Thoracic aorta (tissue), 2 donors: Measurements from ENCODE around the gene KCNH8. TPM values are rescaled to one million over a fixed set of nuclear protein-coding genes. Genes with fewer than 3 reads are reported as not detected.

Source experiments
- ATAC-seq: fragments of 150-250 bp; one replicate; pipeline ENCODE4 v1.8.0; 2017; ENCODE audit warnings: low read depth; ENCODE audit not compliant: insufficient number of reproducible peaks, low FRiP score
- DNase-seq: peaks from one replicate; pipeline ENCODE4 v3.0.0-alpha.2; 2020; ENCODE audit warnings: low spot score
- H3K27ac ChIP-seq, 2 donors: fragments of 200-600 bp; sonication (generic); 1 replicate in 1 of 2; 2 replicates in 1 of 2; pipeline ENCODE4 v1.5.1; 2016; ENCODE audit warnings: mild to moderate bottlenecking in 2 of 2, moderate library complexity in 2 of 2
- H3K27me3 ChIP-seq: fragments of 200-600 bp; sonication (generic); replicated peaks from 2 replicates; pipeline ENCODE4 v1.6.0; 2016; ENCODE audit warnings: mild to moderate bottlenecking; ENCODE audit not compliant: insufficient read depth
- H3K36me3 ChIP-seq: fragments of 200-600 bp; sonication (generic); one replicate; pipeline ENCODE4 v1.5.1; 2016
- H3K4me1 ChIP-seq, 2 donors: fragments of 200-600 bp; sonication (generic); 1 replicate in 1 of 2; 2 replicates in 1 of 2; pipeline versions ENCODE4 v1.5.1 to v1.6.0; 2016; ENCODE audit warnings: low read depth in 2 of 2, mild to moderate bottlenecking in 1 of 2; ENCODE audit not compliant: control insufficient read depth in 1 of 2
- H3K4me3 ChIP-seq: fragments of 200-600 bp; sonication (generic); 2 replicates; pipeline ENCODE4 v1.5.1; 2016; ENCODE audit warnings: mild to moderate bottlenecking
- H3K9me3 ChIP-seq: fragments of 200-600 bp; sonication (generic); 2 replicates; pipeline ENCODE4 v1.5.1; 2016
- CTCF ChIP-seq: fragments of 200-600 bp; sonication (generic); IDR thresholded peaks from one replicate; pipeline ENCODE4 v1.5.1; 2019; ENCODE audit warnings: antibody characterized with exemption
- total RNA-seq, 2 donors: library from RNA; depleted of rRNA; stranded (reverse); fragments of >200 nt; gene quantifications; one replicate each; pipeline versions ENCODE4 v1.1.0 to v1.2.3, GENCODE V29; 2016

KCNH8 gene
- total RNA-seq, 2 donors from 2014 or later = 0.07 TPM; not detected in 1

- ATAC-seq = no peak
- TF ChIP-seq CTCF = no peak
These were observed 374.0 kb downstream of the KCNH8 start for GRCh38 chr3:19522305-19522704.

GRCh38 chr3:19526071-19526470 is 377.8 kb downstream of the KCNH8 start:
- no peaks in the 10 kb centered on the region for H3K36me3 ChIP-seq
- H3K27me3 ChIP-seq = no peaks in the 10 kb centered on the region
- ATAC-seq (no peak), DNase-seq (no peak)
- H3K27ac ChIP-seq = no peak overlapping the region
- no peak for TF ChIP-seq CTCF
- no peaks in the 10 kb centered on the region for H3K4me1 ChIP-seq
- no peak overlapping the region for H3K4me3 ChIP-seq
- no peaks in the 10 kb centered on the region for H3K9me3 ChIP-seq

More at GRCh38 chr3:19522305-19522704, 374.0 kb downstream of the KCNH8 start:
- H3K9me3 ChIP-seq = no peaks in the 10 kb centered on the region
- no peaks in the 10 kb centered on the region for H3K27me3 ChIP-seq
- H3K4me1 ChIP-seq = no peaks in the 10 kb centered on the region
- no peak overlapping the region for H3K27ac ChIP-seq
- H3K4me3 ChIP-seq = no peak overlapping the region
- no peak for DNase-seq
- H3K36me3 ChIP-seq = no peaks in the 10 kb centered on the region

- no peaks in the 10 kb centered on the region for H3K36me3 ChIP-seq
- no peak for TF ChIP-seq CTCF
- ATAC-seq (no peak), DNase-seq (no peak)
- no peaks in the 10 kb centered on the region for H3K4me1 ChIP-seq
- H3K4me3 ChIP-seq = no peak overlapping the region
- no peaks in the 10 kb centered on the region for H3K9me3 ChIP-seq
- no peaks in the 10 kb centered on the region for H3K27me3 ChIP-seq
- H3K27ac ChIP-seq = no peak overlapping the region
These were observed 379.4 kb downstream of the KCNH8 start for GRCh38 chr3:19527746-19528145.

- no peak overlapping the region for H3K27ac ChIP-seq
- ATAC-seq = no peak
- peaks cover 10% of the 10 kb centered on the region in 2 donors for H3K4me1 ChIP-seq
- no peak overlapping the region for H3K4me3 ChIP-seq
- no peaks in the 10 kb centered on the region for H3K36me3 ChIP-seq
- H3K27me3 ChIP-seq = no peaks in the 10 kb centered on the region
- no peaks in the 10 kb centered on the region for H3K9me3 ChIP-seq
- TF ChIP-seq CTCF = no peak
- DNase-seq = no peak
These were observed 383.1 kb downstream of the KCNH8 start for GRCh38 chr3:19531426-19531825.

- TF ChIP-seq CTCF = no peak
- no peak for ATAC-seq
These were observed 391.4 kb downstream of the KCNH8 start for GRCh38 chr3:19539518-19540392.

More at GRCh38 chr3:19539518-19540392, 391.4 kb downstream of the KCNH8 start:
- DNase-seq = no peak
- Histone ChIP-seq H3K27me3 (no peaks in the 10 kb centered on the region), H3K36me3 (no peaks in the 10 kb centered on the region), H3K4me1 (peaks cover 20 to 24% of the 10 kb centered on the region in 2 donors), H3K9me3 (no peaks in the 10 kb centered on the region), H3K27ac (no peak overlapping the region), H3K4me3 (no peak overlapping the region)
